ENCODE measurements around the gene SAFB2. TPM values are rescaled to one million over a fixed set of nuclear protein-coding genes. Genes with fewer than 3 reads are reported as not detected.

The SAFB2 gene
- total and polyA plus RNA-seq, 2 of the 13 experiments (the other 11 are each of a cell fraction or from before 2014, with no cell fraction given), result 11.2 to 31.5 TPM

GRCh38 chr19:5591476-5591875 is 31.1 kb downstream of the SAFB2 start:
- BruUV-seq (replicated peaks), result no TSS peak
- no peak overlapping the region for H3K9ac ChIP-seq (ENCODE audit: insufficient read depth, low read depth, low read length)
- DNase-seq (ENCODE audit: low spot score) (no peak), FAIRE-seq (no peak), ATAC-seq (no peak)
- H3K4me1 ChIP-seq (ENCODE audit: insufficient read depth, low read length), result peaks cover 22% of the 10 kb centered on the region
- intact Hi-C loops (cut with micrococcal nuclease; ENCODE audit: unreplicated experiment) (no loop called here), in situ Hi-C loops (cut with HindIII; ENCODE audit: extremely low pct_ligation_motif_present, low pct_unique_long_range_greater_than_20kb) (no loop called here)
- H4K20me1 ChIP-seq (ENCODE audit: insufficient read depth, low read length), result peaks cover 4% of the 10 kb centered on the region; the same call in 1 of the 2 replicates
- 97% methylated on average over 17 of the region's 17 CpGs for WGBS (ENCODE audit: low lambda C conversion rate)
- CTCF ChIA-PET (ENCODE audit: low intra/inter-chr PET ratio, low total read pairs), result no interaction called here
- H3K79me2 ChIP-seq (ENCODE audit: insufficient read depth, low read length), result no peaks in the 10 kb centered on the region
- no peaks in the 10 kb centered on the region for H3K27me3 ChIP-seq (ENCODE audit: control insufficient read depth in 1 of 2, insufficient read depth in 2 of 2, low read length in 2 of 2)
- H3K36me3 ChIP-seq (replicated peaks in 1 of 2; ENCODE audit: control insufficient read depth in 1 of 2, insufficient read depth in 2 of 2, low read length in 2 of 2), result peaks cover 47 to 90% of the 10 kb centered on the region in 2 experiments
- POLR2A ChIA-PET, result no interaction called here
- H2AFZ ChIP-seq (ENCODE audit: low read length), result no peak overlapping the region
- H3K27ac ChIP-seq (ENCODE audit: extremely low read length, insufficient read depth, low read length), result no peak overlapping the region
- no peak overlapping the region for H3K4me2 ChIP-seq (ENCODE audit: low read depth, low read length)
- H3K9me3 ChIP-seq (ENCODE audit: low read length), result no peaks in the 10 kb centered on the region
- no peak overlapping the region for H3K4me3 ChIP-seq (replicated peaks in 1 of 3; ENCODE audit: insufficient read depth in 1 of 3, low read depth in 2 of 3, low read length in 3 of 3)
- TF ChIP-seq NR2F2 (IDR thresholded peaks at IDR 0.05; ENCODE audit: borderline replicate concordance, low read depth), result no peak
- no peak for TF ChIP-seq SNAPC4 (CRISPR knock-in tag; IDR thresholded peaks at IDR 0.05)
- TF ChIP-seq, protein P1, sequence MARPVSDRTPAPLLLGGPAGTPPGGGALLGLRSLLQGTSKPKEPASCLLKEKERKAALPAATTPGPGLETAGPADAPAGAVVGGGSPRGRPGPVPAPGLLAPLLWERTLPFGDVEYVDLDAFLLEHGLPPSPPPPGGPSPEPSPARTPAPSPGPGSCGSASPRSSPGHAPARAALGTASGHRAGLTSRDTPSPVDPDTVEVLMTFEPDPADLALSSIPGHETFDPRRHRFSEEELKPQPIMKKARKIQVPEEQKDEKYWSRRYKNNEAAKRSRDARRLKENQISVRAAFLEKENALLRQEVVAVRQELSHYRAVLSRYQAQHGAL (CRISPR knock-in tag; IDR thresholded peaks at IDR 0.05; ENCODE audit: not compliant biosample characterization), result no peak
- no peak for TF ChIP-seq LBX2 (CRISPR knock-in tag; IDR thresholded peaks at IDR 0.05; ENCODE audit: borderline replicate concordance)
- TF ChIP-seq, protein P2, sequence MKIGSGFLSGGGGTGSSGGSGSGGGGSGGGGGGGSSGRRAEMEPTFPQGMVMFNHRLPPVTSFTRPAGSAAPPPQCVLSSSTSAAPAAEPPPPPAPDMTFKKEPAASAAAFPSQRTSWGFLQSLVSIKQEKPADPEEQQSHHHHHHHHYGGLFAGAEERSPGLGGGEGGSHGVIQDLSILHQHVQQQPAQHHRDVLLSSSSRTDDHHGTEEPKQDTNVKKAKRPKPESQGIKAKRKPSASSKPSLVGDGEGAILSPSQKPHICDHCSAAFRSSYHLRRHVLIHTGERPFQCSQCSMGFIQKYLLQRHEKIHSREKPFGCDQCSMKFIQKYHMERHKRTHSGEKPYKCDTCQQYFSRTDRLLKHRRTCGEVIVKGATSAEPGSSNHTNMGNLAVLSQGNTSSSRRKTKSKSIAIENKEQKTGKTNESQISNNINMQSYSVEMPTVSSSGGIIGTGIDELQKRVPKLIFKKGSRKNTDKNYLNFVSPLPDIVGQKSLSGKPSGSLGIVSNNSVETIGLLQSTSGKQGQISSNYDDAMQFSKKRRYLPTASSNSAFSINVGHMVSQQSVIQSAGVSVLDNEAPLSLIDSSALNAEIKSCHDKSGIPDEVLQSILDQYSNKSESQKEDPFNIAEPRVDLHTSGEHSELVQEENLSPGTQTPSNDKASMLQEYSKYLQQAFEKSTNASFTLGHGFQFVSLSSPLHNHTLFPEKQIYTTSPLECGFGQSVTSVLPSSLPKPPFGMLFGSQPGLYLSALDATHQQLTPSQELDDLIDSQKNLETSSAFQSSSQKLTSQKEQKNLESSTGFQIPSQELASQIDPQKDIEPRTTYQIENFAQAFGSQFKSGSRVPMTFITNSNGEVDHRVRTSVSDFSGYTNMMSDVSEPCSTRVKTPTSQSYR (CRISPR knock-in tag; IDR thresholded peaks at IDR 0.05; ENCODE audit: borderline replicate concordance), result no peak
- no peak for TF ChIP-seq ZNF326 (CRISPR knock-in tag; IDR thresholded peaks at IDR 0.05; ENCODE audit: borderline replicate concordance)
- TF ChIP-seq, protein P3, sequence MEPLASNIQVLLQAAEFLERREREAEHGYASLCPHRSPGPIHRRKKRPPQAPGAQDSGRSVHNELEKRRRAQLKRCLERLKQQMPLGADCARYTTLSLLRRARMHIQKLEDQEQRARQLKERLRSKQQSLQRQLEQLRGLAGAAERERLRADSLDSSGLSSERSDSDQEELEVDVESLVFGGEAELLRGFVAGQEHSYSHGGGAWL (CRISPR knock-in tag; IDR thresholded peaks at IDR 0.05), result no peak
- TF ChIP-seq PHF5A (CRISPR knock-in tag; IDR thresholded peaks at IDR 0.05; ENCODE audit: low read depth, unreplicated experiment), result no peak
- no peak for TF ChIP-seq ARNT2 (CRISPR knock-in tag; IDR thresholded peaks at IDR 0.05; ENCODE audit: low read depth)
- no peak for TF ChIP-seq ZNF782 (CRISPR knock-in tag; IDR thresholded peaks at IDR 0.05; ENCODE audit: borderline replicate concordance)
- TF ChIP-seq EZH2 (conservative IDR thresholded peaks at IDR 0.05; ENCODE audit: low read depth, low read length), result no peak
- no peak for TF ChIP-seq RBAK (CRISPR knock-in tag; IDR thresholded peaks at IDR 0.05)
- no peak for TF ChIP-seq KAT2B (IDR thresholded peaks at IDR 0.05; ENCODE audit: borderline replicate concordance, low read depth, low read length)
- no peak for TF ChIP-seq SP1 (IDR thresholded peaks at IDR 0.05)
- TF ChIP-seq SP1 (CRISPR knock-in tag; IDR thresholded peaks at IDR 0.05), result no peak
- no peak for TF ChIP-seq NFIB (CRISPR knock-in tag; IDR thresholded peaks at IDR 0.05; ENCODE audit: borderline replicate concordance)
